B cell (primary cell): ENCODE measurements around the gene SERINC5.

Source experiments
- EZH2 ChIP-seq: IDR thresholded peaks from 2 replicates; pipeline ENCODE4 v1.6.1; 2012; ENCODE audit warnings: borderline replicate concordance, low read depth, mild to moderate bottlenecking, moderate library complexity, low read length; ENCODE audit not compliant: insufficient read depth, poor library complexity, severe bottlenecking
- TF ChIP-seq, protein P1 (sequence below): fragments of 200-600 bp; IDR thresholded peaks from one replicate; pipeline ENCODE4 v1.8.0; 2022; ENCODE audit warnings: antibody characterized with exemption, mild to moderate bottlenecking

- TF ChIP-seq, protein P1, sequence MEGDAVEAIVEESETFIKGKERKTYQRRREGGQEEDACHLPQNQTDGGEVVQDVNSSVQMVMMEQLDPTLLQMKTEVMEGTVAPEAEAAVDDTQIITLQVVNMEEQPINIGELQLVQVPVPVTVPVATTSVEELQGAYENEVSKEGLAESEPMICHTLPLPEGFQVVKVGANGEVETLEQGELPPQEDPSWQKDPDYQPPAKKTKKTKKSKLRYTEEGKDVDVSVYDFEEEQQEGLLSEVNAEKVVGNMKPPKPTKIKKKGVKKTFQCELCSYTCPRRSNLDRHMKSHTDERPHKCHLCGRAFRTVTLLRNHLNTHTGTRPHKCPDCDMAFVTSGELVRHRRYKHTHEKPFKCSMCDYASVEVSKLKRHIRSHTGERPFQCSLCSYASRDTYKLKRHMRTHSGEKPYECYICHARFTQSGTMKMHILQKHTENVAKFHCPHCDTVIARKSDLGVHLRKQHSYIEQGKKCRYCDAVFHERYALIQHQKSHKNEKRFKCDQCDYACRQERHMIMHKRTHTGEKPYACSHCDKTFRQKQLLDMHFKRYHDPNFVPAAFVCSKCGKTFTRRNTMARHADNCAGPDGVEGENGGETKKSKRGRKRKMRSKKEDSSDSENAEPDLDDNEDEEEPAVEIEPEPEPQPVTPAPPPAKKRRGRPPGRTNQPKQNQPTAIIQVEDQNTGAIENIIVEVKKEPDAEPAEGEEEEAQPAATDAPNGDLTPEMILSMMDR, result no peak
- no peak for TF ChIP-seq EZH2
Observed at GRCh38 chr5:80069251-80069800, 186.5 kb downstream of the SERINC5 start.
